GM19238 (cell line): Measurements from ENCODE around the gene CHCHD6.

Experiments used
- DNase-seq: peaks from one replicate; pipeline ENCODE4 v3.0.0; 2011; ENCODE audit warnings: low spot score; ENCODE audit not compliant: insufficient read length

CHCHD6 gene

GRCh38 chr3:126937533-126937932 is 233.5 kb downstream of the CHCHD6 start:
- no peak for DNase-seq

- DNase-seq, result no peak
Measured at GRCh38 chr3:126937973-126938372, 233.9 kb downstream of the CHCHD6 start.

DNA sequence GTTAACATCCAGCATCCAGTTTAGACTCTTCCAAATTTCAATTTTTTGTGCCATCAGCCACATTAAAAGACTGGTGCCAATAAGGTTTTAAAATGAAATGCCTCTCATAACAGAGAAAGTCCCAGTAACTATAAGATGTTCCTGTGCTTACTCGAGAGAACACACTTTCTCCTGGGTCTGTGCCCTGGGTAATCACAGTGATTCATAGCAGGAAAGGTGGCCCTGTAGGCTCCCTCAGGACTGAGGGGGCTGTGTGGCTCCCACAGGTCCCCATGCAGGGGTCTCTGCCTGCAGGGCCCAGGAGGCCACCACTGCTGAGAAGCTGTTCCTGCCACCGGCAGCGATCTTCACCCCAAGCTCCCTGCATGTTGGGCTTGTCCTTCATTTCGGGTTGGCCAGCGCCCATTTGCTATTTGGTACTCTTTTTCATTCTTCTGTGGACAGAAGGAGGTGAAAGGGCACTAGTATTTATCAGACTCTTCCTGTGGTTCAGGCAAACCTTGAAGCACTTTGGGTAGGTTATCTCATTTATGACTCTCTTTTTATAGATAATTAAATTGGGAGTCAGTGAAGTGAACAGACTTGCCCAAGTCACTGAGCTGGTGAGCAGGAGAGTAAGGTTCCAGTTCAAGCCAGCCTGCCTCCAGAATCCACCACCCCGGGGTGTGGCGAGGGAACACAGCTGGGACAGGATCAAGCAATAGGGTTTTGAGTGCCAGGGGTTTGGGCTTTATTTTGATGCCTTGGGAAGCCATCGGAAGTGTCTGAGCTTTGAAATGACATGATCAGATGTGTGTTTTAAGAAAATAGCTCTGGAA is 234.7 kb downstream of the CHCHD6 start:
- DNase-seq, result no peak

DNA sequence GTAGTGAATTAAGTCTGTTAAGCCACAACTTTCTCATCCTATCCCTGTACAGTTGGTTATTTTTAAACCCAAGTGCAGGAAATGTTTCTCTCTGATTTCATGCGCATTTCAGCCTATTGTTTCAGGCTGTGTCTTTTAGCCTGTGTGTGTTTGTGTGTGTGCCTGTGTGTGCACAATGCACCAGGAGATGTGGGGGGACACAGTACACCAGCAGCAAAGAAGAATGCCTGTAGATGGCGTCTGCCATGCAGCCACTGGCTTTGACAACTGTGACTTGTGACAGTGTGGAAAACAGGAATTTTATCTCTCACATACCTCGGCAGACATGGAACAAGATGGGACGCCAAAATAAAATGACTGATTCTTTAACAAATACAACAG is 235.3 kb downstream of the CHCHD6 start:
- DNase-seq, result no peak

DNA sequence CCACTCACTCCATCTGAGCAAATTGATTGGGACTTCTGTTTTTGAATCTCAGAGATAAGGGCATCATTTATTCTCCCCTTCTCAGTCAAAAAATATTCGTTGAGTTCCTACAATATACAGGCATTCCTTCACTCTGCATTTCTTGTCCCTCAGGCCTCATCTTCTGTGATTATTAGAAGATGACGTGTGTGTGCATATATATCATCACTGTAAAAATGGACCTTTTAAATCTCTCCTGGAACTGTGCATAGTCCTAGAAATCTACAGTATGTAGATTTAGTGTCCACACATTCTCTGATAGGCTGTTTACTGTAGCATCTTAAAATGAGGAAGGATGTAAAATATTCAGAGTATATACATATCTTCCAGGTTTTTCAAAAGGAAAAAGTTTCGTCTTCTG is 235.7 kb downstream of the CHCHD6 start:
- no peak for DNase-seq

DNA sequence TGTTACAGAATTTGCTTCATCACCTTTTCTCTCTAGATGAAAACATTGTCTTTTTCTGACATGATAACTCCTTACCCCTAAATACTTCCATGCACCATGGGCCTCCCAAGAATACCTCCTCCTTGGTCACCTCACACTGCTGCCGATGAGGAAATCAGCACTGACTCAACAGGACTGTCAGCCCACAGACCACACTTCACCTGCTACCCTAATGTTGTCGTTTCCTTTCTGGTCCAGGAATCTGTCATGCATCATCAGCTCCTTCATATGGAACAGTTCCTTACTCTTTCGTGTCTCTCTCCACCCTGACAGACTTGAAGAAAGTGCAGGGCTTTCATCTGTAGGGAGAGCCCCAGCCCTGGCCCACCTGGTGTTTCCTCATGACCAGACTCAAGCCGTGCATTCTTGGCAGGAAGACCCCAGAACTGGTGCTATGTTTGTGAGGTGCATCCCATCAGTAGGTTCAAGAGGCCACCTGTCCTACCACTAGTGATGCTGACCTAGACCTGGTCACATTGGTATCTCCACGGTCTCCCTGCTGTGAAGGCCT is 237.8 kb downstream of the CHCHD6 start:
- DNase-seq, result no peak

DNA sequence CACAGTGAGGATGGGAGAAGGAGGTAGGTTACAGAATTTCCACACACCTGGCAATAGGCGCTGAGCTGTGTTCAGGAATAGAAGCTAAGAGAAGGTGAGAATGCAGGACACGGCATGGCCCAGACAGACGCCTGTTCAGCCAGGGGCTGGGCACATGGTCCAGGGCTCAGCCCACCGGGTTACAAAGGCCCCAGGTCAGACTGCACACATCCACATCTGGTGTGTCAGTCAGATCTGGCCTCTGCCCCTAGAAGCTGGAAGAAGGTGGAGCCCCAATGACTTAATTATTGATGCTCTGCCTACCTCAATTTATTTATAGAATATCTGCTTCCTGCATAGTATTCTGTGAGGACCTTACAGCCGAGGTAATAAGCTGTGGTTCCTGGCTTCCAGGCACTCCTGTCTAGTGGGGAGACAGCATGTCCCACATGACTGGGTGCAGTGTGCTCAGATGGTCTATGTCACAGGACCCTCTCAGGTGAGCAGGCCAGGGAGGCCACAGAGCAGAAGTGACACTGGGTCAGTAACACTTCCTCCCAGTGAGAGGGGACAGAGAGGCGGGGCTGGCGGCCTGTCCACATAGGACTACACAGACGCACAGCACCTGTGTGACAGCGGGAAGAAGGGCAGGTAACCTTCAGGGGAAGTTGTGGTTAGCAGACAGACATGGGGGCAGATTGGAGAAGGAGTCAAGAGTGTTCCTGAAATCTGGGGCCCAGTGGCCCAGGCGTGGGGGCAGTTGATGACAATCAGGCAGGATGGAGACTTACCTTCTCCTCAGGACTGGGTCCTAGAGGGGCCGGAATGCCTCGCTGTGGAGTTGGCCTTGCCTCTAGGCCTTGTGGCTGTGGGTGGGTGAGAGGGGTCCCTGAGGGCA is 240.3 kb downstream of the CHCHD6 start:
- no peak for DNase-seq

DNA sequence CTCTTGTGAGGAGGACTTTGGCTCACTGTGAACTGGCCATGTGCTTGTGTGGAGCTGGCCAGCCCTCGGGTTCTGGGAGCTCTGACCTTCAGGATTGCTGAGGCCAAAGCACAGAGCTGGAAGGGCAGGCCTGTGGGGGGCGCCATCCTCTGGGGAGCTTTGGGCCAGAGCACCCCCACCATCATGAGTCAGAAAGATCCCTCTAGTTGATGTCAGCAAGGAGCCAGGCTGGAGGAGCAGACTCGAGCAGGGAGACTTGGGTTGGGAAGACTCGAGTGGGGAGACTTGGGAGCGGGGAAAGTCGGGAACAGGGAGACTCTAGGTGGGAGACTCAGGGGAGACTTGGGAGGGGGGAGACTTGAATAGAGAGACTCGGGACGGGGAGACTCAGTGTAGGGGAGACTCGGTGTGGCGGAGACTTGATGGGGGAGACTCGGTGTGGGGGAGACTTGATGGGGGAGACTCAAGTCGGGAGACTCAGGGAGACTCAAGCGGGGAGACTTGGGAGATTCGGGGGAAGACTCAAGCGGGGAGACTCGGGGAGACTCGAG is 241.2 kb downstream of the CHCHD6 start:
- no peak for DNase-seq

DNA sequence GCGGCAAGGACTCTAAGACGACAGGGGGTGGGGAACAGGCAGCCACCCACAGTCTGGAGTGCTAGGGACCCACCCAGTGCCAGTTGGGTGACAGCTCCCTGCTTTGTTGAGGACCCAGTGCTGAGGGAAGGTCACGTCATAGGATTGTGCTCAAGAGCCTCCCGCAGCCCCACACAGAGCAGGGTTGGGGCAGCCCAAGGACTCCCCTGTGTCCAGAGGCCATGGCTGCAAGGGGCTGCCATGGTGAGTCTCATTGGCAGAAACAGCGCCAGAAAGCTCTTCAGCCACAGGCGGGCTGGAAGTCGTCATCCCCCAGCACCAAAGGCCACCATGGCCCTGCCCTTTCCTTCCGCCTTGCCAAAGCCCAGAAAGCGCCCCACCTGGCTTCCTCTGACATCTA is 241.9 kb downstream of the CHCHD6 start:
- DNase-seq, result no peak

DNA sequence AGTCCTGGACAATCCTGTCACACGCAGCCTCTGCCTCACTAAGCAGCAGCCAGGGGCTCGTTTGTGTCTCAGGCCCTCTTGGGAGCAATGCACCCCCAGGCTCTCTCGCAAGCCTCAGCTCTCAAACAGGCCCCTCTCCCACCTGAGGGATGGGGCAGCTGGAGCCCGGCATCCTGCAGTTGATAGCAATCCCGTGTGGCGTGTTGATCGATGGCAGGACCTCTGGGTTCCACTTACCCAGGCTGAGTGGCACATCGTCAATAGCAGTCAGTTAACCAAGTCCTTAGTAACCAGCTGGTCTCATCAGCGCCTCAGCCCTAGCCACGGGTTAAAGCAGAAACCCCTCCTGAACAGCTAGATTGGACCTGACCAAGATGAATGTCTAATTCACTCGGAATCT is 242.4 kb downstream of the CHCHD6 start:
- DNase-seq, result no peak

DNA sequence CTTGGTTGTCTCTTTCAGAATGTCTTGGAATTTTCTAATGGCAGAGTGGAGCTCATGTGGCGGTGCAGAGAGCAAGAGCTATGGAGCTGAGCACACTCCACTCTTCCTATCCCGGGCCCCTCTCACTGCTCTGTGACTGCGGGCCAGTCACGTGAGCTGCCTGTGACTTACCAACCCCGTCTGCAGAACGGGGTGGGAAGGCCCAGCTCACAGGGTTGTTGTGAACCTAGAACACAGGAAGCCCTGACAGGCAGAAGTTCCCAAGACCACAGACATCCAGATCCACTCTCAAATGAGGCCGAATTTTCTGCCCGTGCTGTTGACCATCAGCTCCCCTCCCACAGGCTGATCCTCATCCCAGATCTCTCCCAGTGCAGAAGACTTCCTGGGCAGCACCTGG is 243.4 kb downstream of the CHCHD6 start:
- no peak for DNase-seq

- no peak for DNase-seq
Measured at GRCh38 chr3:126948980-126949535, 245.0 kb downstream of the CHCHD6 start.

DNA sequence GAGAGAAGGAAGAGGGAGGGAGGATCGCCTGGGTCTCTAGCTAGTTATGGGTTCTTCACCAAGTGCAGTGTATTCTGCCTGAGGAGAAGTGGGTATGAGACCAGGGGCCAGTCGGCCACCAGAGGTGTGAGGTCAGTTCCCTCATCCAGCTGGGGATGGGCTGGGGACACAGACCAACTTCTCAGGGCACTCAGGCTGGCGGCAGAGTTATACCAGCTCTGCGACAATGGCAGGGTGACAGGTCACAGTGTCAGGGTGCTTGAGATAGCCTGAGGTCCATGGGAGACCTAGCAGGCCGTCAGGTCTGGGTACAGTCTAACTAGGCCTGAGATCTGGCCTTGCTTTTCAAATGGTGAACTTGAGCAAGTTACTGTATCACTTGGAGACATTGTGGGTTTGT is 247.5 kb downstream of the CHCHD6 start:
- DNase-seq, result no peak

DNA sequence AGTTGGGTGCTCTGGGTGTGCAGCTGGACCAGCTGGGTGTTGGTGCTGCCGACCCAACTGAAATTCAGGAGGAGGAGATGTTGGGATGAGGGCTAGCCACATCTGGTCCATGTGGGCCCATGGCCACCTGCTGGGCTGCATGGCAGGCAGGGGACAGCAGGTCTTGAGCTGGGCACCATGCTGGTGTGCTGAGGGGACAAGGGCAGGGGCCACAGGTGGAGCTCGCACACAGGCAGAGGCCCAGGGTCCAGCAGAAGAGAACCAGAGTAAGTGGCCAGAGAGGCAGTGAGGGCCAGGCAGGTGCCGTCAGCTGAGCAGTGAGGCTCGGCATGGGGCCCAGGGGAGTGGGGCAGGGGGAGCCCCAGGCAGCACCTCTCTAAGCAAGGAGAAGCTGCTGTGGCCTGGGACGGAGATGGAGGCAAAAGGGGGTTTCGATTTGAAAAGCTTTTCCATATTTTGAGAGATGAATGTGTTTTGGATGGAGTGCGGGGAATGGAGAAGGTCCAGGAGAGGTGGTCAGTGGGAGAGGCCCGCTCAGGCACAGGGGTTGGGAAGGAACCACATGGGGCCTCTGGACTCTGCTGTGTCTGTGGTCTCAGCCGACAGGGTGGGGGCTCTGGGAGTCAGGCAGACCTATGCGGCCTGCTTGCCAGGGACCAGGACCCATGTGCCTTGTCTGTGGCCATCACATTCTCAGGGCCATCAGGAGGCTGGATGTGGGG is 248.4 kb downstream of the CHCHD6 start:
- no peak for DNase-seq

GRCh38 chr3:126952983-126953660 is 249.1 kb downstream of the CHCHD6 start:
- DNase-seq, result no peak

DNA sequence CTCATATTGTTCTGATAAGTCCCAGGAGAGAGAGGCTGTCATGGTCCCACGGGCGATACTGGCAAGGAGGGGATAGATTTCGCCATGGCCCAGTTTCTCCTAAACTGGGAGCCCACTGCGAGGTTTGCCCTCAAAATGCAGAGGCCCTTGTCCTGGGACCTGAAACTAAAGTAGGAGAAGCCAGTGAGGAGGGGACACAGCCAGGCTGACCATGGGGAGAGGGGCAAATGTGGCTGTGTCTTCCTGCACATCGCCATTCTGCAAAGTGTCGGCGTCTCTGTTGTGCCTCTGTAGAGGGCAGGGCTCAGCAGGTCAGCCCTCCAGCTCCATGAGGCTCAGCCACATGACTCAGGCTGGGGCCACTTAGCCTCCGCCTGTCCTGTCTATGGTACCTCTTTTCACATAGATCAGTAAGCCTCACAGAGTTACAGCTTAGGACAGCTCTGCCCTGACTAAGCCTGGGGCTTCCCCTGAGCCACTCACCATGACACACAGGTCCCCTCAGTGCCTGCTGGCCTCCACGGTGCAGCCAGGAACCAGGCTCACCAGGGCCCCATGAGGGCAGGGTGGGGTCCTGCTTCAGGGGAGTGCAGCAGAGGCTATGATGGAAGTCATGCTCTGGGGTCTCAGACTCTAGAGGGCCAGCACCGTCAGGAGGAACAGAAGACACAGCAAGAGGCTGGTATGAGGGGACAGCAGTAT is 250.3 kb downstream of the CHCHD6 start:
- no peak for DNase-seq

DNA sequence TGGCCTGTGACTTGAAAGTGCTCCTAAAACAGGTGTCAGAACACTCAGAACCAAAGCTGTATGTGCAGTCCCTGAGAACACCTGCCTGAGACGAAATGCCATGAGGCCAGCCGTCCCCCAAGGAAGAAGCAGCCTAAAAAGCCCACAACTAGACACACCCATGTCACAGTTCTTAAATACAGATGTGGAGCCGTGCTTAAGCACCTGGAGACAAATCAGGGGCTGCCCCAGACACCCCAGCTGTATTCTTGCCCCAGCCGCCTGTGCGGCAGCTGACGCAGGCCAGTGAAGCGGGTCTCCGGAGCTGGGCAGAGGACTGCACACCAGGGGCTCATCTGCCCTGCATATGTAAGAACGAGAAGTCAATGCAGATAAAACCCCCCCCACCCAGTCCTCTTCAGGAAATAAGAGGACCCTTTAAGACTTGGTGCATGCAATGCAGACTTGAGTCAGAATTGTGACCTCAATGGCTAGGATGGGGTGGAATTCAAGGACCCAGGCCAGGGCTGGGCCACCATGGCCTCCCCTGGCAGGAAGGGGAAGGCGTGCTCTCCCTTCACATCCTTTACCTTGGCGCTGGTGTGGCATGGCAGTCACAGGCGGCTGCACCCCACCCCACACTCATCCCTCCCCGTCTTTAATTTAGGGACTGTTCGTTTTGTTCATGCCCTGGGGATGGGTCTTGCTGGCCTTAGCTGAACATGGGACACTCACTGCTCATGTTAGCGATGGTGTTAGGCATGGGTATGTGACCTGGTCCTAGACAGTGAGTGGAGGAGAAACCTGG is 251.2 kb downstream of the CHCHD6 start:
- DNase-seq, result peak; percentile 44

- no peak for DNase-seq
Measured at GRCh38 chr3:126956361-126956760, 252.3 kb downstream of the CHCHD6 start.
